Measurements from ENCODE around the gene CREB3L1.

CREB3L1 gene

DNA sequence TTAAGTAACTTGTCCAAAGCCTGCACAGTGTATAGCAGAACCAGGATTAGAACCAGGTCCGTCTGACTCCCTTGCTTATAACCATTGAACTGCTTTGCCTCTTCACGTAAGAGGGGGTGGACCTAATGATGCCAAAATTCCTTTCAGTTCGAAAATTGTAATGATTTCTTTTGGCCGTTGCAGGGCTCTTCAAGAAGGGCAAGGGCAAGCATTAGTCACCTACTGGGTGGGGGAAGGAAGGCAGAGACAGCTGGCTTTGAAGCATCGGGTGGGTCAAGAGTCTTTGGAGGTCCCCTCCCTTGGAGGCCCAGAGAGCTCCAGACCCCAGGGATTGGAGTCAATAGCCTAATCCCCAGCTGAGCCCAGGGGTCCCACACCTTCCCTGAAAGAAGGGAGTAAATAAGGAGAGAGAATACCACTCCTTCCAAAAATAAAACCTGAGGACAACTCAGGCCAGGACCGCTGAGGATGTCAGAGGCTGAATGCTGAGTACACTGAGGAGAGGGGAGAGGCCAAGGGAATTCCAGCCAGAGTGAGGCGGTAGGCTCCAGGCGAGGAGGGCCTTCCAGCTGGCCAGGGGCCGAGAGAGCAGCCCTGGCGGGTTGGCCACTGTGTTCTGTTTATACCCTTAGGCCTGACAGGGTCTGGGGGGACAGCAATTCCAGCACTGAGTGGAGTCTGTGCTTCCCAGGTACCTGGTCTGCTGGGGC lies 14.1 kb downstream of the CREB3L1 start:
- no peak overlapping the region for H2AFZ ChIP-seq (ENCODE audit: low read depth, low read length, severe bottlenecking)
- no peaks in the 10 kb centered on the region for H3K36me3 ChIP-seq (ENCODE audit: low read length)
- H3K9me2 ChIP-seq (replicated peaks; ENCODE audit: insufficient read depth, low read length): no peaks in the 10 kb centered on the region
- H3K9ac ChIP-seq (ENCODE audit: low read length): no peak overlapping the region
- H3K9me3 ChIP-seq (ENCODE audit: insufficient read depth, low read length): no peaks in the 10 kb centered on the region
- no peaks in the 10 kb centered on the region for H4K20me1 ChIP-seq (ENCODE audit: low read depth, low read length)
- no peak overlapping the region for H3K27ac ChIP-seq (ENCODE audit: low read depth, low read length)
- no peaks in the 10 kb centered on the region for H3F3A ChIP-seq (ENCODE audit: insufficient read depth)
- no peaks in the 10 kb centered on the region for H3K27me3 ChIP-seq (ENCODE audit: low read length)
- no peak overlapping the region for H3K4me2 ChIP-seq (ENCODE audit: low read depth, low read length, poor library complexity, severe bottlenecking)
- no peaks in the 10 kb centered on the region for H3K79me2 ChIP-seq (ENCODE audit: insufficient read depth, low read length)
- TF ChIP-seq, protein P1, sequence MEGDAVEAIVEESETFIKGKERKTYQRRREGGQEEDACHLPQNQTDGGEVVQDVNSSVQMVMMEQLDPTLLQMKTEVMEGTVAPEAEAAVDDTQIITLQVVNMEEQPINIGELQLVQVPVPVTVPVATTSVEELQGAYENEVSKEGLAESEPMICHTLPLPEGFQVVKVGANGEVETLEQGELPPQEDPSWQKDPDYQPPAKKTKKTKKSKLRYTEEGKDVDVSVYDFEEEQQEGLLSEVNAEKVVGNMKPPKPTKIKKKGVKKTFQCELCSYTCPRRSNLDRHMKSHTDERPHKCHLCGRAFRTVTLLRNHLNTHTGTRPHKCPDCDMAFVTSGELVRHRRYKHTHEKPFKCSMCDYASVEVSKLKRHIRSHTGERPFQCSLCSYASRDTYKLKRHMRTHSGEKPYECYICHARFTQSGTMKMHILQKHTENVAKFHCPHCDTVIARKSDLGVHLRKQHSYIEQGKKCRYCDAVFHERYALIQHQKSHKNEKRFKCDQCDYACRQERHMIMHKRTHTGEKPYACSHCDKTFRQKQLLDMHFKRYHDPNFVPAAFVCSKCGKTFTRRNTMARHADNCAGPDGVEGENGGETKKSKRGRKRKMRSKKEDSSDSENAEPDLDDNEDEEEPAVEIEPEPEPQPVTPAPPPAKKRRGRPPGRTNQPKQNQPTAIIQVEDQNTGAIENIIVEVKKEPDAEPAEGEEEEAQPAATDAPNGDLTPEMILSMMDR (IDR thresholded peaks at IDR 0.05; ENCODE audit: insufficient read depth, low read length, poor library complexity, severe bottlenecking): no peak
- H3K4me3 ChIP-seq (ENCODE audit: insufficient read depth, low read length, poor library complexity, severe bottlenecking): no peak overlapping the region

DNA sequence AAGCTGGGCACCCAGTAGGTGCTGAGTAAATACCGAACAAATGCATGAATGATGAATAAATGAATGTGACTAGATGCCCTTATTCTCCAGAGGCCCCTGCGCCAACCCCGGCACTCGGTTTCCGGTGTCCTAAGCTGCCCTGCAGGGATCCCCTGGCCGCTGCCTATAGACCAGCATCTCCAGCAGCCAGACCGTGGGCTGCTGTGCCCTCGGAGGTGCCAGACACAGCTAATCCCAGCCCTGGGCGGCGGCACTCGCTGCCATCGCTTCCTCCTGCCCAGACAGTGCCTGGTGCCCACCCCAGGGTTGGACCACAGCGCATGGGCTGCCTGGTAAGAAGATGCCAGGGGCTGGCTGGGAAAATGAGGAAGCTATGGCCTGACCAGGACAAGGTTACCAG lies 15.6 kb downstream of the CREB3L1 start:
- no peaks in the 10 kb centered on the region for H3K9me2 ChIP-seq (replicated peaks; ENCODE audit: insufficient read depth, low read length)
- TF ChIP-seq, protein P1 (IDR thresholded peaks at IDR 0.05; ENCODE audit: insufficient read depth, low read length, poor library complexity, severe bottlenecking): no peak
- no peak for TF ChIP-seq EZH2phosphoT487 (conservative IDR thresholded peaks at IDR 0.05; ENCODE audit: low read length)
- no peaks in the 10 kb centered on the region for H4K20me1 ChIP-seq (ENCODE audit: low read depth, low read length)
- no peaks in the 10 kb centered on the region for H3K9me3 ChIP-seq (ENCODE audit: insufficient read depth, low read length)
- no peak overlapping the region for H3K27ac ChIP-seq (ENCODE audit: low read depth, low read length)
- H3K79me2 ChIP-seq (ENCODE audit: insufficient read depth, low read length): no peaks in the 10 kb centered on the region
- no peak overlapping the region for H3K4me3 ChIP-seq (ENCODE audit: insufficient read depth, low read length, poor library complexity, severe bottlenecking)
- no peak overlapping the region for H3K4me2 ChIP-seq (ENCODE audit: low read depth, low read length, poor library complexity, severe bottlenecking)
- no peaks in the 10 kb centered on the region for H3K27me3 ChIP-seq (ENCODE audit: low read length)
- no peaks in the 10 kb centered on the region for H3F3A ChIP-seq (ENCODE audit: insufficient read depth)
- H3K36me3 ChIP-seq (ENCODE audit: low read length): no peaks in the 10 kb centered on the region
- no peak overlapping the region for H2AFZ ChIP-seq (ENCODE audit: low read depth, low read length, severe bottlenecking)
- no peak overlapping the region for H3K9ac ChIP-seq (ENCODE audit: low read length)

DNA sequence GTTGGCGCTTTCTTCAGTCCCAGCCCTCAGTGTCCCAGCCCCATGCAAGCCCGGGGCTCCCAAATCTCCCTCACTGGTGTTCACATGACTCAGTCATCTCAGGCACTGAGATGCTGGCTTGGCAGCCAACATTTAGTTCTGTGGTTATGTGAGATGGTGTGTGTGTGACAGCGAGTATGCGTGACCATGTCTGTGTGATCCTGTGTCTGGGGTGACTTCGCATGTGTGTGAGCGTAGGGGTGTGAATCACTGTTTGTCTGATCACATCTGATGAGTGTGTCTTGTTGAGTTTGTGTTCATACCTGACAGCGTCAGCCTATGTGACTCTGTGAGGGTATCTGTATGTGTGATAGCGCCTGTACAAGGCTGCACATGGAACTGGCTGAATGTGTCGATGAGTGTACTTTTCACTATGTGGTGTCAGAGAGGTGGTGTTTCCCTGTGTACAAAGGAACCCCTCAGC lies 16.2 kb downstream of the CREB3L1 start:
- Histone ChIP-seq H4K20me1 (ENCODE audit: low read depth, low read length) (no peaks in the 10 kb centered on the region), H3K27me3 (ENCODE audit: low read length) (no peaks in the 10 kb centered on the region), H3K27ac (ENCODE audit: low read depth, low read length) (no peak overlapping the region), H2AFZ (ENCODE audit: low read depth, low read length, severe bottlenecking) (no peak overlapping the region), H3K4me3 (ENCODE audit: insufficient read depth, low read length, poor library complexity, severe bottlenecking) (no peak overlapping the region), H3K9ac (ENCODE audit: low read length) (no peak overlapping the region), H3F3A (ENCODE audit: insufficient read depth) (no peaks in the 10 kb centered on the region), H3K36me3 (ENCODE audit: low read length) (no peaks in the 10 kb centered on the region), H3K9me2 (replicated peaks; ENCODE audit: insufficient read depth, low read length) (no peaks in the 10 kb centered on the region), H3K4me2 (ENCODE audit: low read depth, low read length, poor library complexity, severe bottlenecking) (no peak overlapping the region), H3K79me2 (ENCODE audit: insufficient read depth, low read length) (no peaks in the 10 kb centered on the region), H3K9me3 (ENCODE audit: insufficient read depth, low read length) (no peaks in the 10 kb centered on the region)
- TF ChIP-seq, protein P1 (IDR thresholded peaks at IDR 0.05; ENCODE audit: insufficient read depth, low read length, poor library complexity, severe bottlenecking): no peak
